ENCODE measurements around the gene PLCG1.

PLCG1 gene

DNA sequence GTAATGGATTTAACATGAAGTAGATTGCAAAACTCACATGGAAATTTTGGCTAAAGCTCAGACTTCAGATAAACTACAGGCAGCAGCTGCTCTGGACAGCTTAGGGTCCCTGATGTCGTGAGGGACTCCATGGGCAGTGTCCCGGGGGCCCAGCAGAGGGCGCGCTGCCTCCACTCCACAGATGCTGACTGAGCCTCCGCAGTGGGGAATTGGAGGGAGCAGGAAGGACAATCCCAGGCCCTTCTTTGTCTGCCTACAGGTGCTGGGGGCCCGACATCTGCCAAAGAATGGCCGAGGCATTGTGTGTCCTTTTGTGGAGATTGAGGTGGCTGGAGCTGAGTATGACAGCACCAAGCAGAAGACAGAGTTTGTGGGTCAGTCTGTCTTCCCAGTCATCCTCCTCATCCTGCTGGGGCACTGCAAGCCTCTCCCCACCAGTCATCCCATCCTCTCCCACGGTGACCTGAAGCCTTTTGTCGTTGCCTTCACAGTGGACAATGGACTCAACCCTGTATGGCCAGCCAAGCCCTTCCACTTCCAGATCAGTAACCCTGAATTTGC is 35.9 kb downstream of the PLCG1 start:
- Histone ChIP-seq H3K9me3 (ENCODE audit: insufficient read depth, low read length) (no peaks in the 10 kb centered on the region), H2AFZ (ENCODE audit: low read depth, low read length, severe bottlenecking) (no peak overlapping the region), H3K36me3 (ENCODE audit: low read length) (no peaks in the 10 kb centered on the region), H3K27me3 (ENCODE audit: low read length) (no peaks in the 10 kb centered on the region), H3K4me3 (ENCODE audit: insufficient read depth, low read length, poor library complexity, severe bottlenecking) (no peak overlapping the region), H3K27ac (ENCODE audit: low read depth, low read length) (no peak overlapping the region), H3K79me2 (ENCODE audit: insufficient read depth, low read length) (no peaks in the 10 kb centered on the region), H4K20me1 (ENCODE audit: low read depth, low read length) (no peaks in the 10 kb centered on the region), H3K4me2 (ENCODE audit: low read depth, low read length, poor library complexity, severe bottlenecking) (no peak overlapping the region), H3K9me2 (replicated peaks; ENCODE audit: insufficient read depth, low read length) (no peaks in the 10 kb centered on the region), H3F3A (ENCODE audit: insufficient read depth) (no peaks in the 10 kb centered on the region), H3K9ac (ENCODE audit: low read length) (no peak overlapping the region)
- TF ChIP-seq, protein P1, sequence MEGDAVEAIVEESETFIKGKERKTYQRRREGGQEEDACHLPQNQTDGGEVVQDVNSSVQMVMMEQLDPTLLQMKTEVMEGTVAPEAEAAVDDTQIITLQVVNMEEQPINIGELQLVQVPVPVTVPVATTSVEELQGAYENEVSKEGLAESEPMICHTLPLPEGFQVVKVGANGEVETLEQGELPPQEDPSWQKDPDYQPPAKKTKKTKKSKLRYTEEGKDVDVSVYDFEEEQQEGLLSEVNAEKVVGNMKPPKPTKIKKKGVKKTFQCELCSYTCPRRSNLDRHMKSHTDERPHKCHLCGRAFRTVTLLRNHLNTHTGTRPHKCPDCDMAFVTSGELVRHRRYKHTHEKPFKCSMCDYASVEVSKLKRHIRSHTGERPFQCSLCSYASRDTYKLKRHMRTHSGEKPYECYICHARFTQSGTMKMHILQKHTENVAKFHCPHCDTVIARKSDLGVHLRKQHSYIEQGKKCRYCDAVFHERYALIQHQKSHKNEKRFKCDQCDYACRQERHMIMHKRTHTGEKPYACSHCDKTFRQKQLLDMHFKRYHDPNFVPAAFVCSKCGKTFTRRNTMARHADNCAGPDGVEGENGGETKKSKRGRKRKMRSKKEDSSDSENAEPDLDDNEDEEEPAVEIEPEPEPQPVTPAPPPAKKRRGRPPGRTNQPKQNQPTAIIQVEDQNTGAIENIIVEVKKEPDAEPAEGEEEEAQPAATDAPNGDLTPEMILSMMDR (IDR thresholded peaks at IDR 0.05; ENCODE audit: insufficient read depth, low read length, poor library complexity, severe bottlenecking), result peak; percentile 91
- no peak for TF ChIP-seq EZH2phosphoT487 (conservative IDR thresholded peaks at IDR 0.05; ENCODE audit: low read length)

DNA sequence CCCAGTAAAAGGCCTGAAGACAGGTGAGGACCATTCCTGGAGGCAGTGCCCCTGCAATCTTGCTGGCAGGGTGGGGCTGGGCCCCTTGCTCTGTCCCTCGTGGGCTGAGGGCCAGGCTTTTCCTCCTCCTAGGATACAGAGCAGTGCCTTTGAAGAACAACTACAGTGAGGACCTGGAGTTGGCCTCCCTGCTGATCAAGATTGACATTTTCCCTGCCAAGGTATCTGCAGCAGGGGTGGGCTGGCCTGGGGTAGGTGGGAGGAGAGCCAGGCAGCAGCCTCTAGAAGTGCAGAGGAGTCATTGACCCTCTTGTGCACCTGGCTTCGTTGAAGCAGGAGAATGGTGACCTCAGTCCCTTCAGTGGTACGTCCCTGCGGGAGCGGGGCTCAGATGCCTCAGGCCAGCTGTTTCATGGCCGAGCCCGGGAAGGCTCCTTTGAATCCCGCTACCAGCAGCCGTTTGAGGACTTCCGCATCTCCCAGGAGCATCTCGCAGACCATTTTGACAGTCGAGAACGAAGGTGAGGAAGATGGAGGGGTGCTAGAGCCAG is 36.5 kb downstream of the PLCG1 start:
- Histone ChIP-seq H3K27ac (ENCODE audit: low read depth, low read length) (no peak overlapping the region), H3K9ac (ENCODE audit: low read length) (no peak overlapping the region), H4K20me1 (ENCODE audit: low read depth, low read length) (no peaks in the 10 kb centered on the region), H3K4me2 (ENCODE audit: low read depth, low read length, poor library complexity, severe bottlenecking) (no peak overlapping the region), H3F3A (ENCODE audit: insufficient read depth) (no peaks in the 10 kb centered on the region), H3K4me3 (ENCODE audit: insufficient read depth, low read length, poor library complexity, severe bottlenecking) (no peak overlapping the region), H3K27me3 (ENCODE audit: low read length) (no peaks in the 10 kb centered on the region), H2AFZ (ENCODE audit: low read depth, low read length, severe bottlenecking) (no peak overlapping the region), H3K36me3 (ENCODE audit: low read length) (no peaks in the 10 kb centered on the region), H3K79me2 (ENCODE audit: insufficient read depth, low read length) (no peaks in the 10 kb centered on the region), H3K9me3 (ENCODE audit: insufficient read depth, low read length) (no peaks in the 10 kb centered on the region), H3K9me2 (replicated peaks; ENCODE audit: insufficient read depth, low read length) (no peaks in the 10 kb centered on the region)
- no peak for TF ChIP-seq EZH2phosphoT487 (conservative IDR thresholded peaks at IDR 0.05; ENCODE audit: low read length)
- TF ChIP-seq, protein P1 (IDR thresholded peaks at IDR 0.05; ENCODE audit: insufficient read depth, low read length, poor library complexity, severe bottlenecking), result no peak

GRCh38 chr20:41174373-41174772 is 37.0 kb downstream of the PLCG1 start:
- Histone ChIP-seq H3K9me2 (replicated peaks; ENCODE audit: insufficient read depth, low read length) (no peaks in the 10 kb centered on the region), H3K27ac (ENCODE audit: low read depth, low read length) (no peak overlapping the region), H4K20me1 (ENCODE audit: low read depth, low read length) (no peaks in the 10 kb centered on the region), H3F3A (ENCODE audit: insufficient read depth) (no peaks in the 10 kb centered on the region), H3K9ac (ENCODE audit: low read length) (no peak overlapping the region), H3K27me3 (ENCODE audit: low read length) (no peaks in the 10 kb centered on the region), H3K4me3 (ENCODE audit: insufficient read depth, low read length, poor library complexity, severe bottlenecking) (no peak overlapping the region), H3K79me2 (ENCODE audit: insufficient read depth, low read length) (no peaks in the 10 kb centered on the region), H3K9me3 (ENCODE audit: insufficient read depth, low read length) (no peaks in the 10 kb centered on the region), H2AFZ (ENCODE audit: low read depth, low read length, severe bottlenecking) (no peak overlapping the region), H3K36me3 (ENCODE audit: low read length) (no peaks in the 10 kb centered on the region), H3K4me2 (ENCODE audit: low read depth, low read length, poor library complexity, severe bottlenecking) (no peak overlapping the region)
- TF ChIP-seq EZH2phosphoT487 (conservative IDR thresholded peaks at IDR 0.05; ENCODE audit: low read length), result no peak
- TF ChIP-seq, protein P1 (IDR thresholded peaks at IDR 0.05; ENCODE audit: insufficient read depth, low read length, poor library complexity, severe bottlenecking), result no peak

All from SU-DHL-6 (cell line).